Esophagus squamous epithelium (tissue), 4 donors: ENCODE measurements around the gene CBX3.

Source experiments
- POLR2A ChIP-seq, 4 donors: fragments of 450-650 bp; IDR thresholded peaks; one replicate each; pipeline ENCODE4 v1.6.1; 2017; ENCODE audit warnings: antibody characterized with exemption in 4 of 4, mild to moderate bottlenecking in 4 of 4, moderate library complexity in 3 of 4
- TF ChIP-seq, protein P1 (sequence below), 6 experiments: fragments of 450-650 bp in 4 of 6; fragments of 200-600 bp in 2 of 6; sonication (generic) in 2 of 6; IDR thresholded peaks; one replicate each; pipeline ENCODE4 v1.5.1; 2016 to 2019; ENCODE audit warnings: antibody characterized with exemption in 6 of 6, mild to moderate bottlenecking in 4 of 6, moderate library complexity in 4 of 6

DNA sequence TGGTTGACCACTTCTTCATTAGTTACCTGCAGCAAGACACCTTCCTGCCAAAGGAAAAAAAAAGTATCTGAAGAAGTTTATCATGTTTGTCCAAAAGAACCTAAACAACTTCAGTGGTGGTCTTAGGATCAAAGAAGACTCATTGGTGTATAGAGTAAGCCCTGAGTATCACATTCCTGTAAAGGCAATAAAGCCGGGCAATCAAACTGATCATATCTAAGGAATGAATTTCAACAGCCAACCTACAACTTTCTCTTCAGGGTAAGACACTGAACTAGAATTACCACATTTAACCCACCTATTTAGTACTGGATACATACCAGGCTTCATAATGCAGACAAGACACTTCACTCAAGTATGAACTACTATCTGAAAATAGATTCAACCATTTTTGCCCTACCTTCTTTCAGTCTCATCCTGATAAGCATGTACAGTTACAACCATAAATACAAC, 11.1 kb upstream of the CBX3 start:
- TF ChIP-seq, protein P1, sequence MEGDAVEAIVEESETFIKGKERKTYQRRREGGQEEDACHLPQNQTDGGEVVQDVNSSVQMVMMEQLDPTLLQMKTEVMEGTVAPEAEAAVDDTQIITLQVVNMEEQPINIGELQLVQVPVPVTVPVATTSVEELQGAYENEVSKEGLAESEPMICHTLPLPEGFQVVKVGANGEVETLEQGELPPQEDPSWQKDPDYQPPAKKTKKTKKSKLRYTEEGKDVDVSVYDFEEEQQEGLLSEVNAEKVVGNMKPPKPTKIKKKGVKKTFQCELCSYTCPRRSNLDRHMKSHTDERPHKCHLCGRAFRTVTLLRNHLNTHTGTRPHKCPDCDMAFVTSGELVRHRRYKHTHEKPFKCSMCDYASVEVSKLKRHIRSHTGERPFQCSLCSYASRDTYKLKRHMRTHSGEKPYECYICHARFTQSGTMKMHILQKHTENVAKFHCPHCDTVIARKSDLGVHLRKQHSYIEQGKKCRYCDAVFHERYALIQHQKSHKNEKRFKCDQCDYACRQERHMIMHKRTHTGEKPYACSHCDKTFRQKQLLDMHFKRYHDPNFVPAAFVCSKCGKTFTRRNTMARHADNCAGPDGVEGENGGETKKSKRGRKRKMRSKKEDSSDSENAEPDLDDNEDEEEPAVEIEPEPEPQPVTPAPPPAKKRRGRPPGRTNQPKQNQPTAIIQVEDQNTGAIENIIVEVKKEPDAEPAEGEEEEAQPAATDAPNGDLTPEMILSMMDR (IDR thresholded peaks at IDR 0.05) = no peak
- TF ChIP-seq POLR2A (IDR thresholded peaks at IDR 0.05) = no peak
